Esophagus muscularis mucosa (tissue), 4 donors: ENCODE data around the gene SPC25. TPM values are rescaled to one million over a fixed set of nuclear protein-coding genes. Genes with fewer than 3 reads are reported as not detected.

Source experiments
- DNase-seq: peaks from one replicate; pipeline ENCODE4 v3.0.0-alpha.2; 2017; ENCODE audit errors: extremely low spot score
- H3K27ac ChIP-seq, 4 donors: fragments of 200-600 bp; sonication (generic); replicated peaks in 1 of 4; 1 replicate in 3 of 4; 2 replicates in 1 of 4; pipeline ENCODE4 v1.5.1; 2016 to 2019; ENCODE audit warnings: mild to moderate bottlenecking in 1 of 4
- H3K27me3 ChIP-seq, 4 donors: fragments of 200-600 bp; sonication (generic); one replicate each; pipeline versions ENCODE4 v1.5.1 to v1.6.0; 2016 to 2019
- H3K36me3 ChIP-seq, 4 donors: fragments of 200-600 bp; sonication (generic); one replicate each; pipeline ENCODE4 v1.5.1; 2016 to 2019
- H3K4me1 ChIP-seq, 4 donors: fragments of 200-600 bp; sonication (generic); one replicate each; pipeline ENCODE4 v1.5.1; 2016 to 2019
- H3K4me3 ChIP-seq, 4 donors: fragments of 200-600 bp; sonication (generic); 1 replicate in 2 of 4; 2 replicates in 2 of 4; pipeline ENCODE4 v1.5.1; 2016 to 2019; ENCODE audit warnings: mild to moderate bottlenecking in 4 of 4, moderate library complexity in 1 of 4
- H3K9me3 ChIP-seq, 4 donors: fragments of 200-600 bp; sonication (generic); 1 replicate in 3 of 4; 2 replicates in 1 of 4; pipeline ENCODE4 v1.5.1; 2016 to 2019
- EP300 ChIP-seq: sonication (generic); formaldehyde crosslinking; IDR thresholded peaks from one replicate; pipeline ENCODE4 v1.6.1; 2017; ENCODE audit warnings: antibody characterized with exemption
- POLR2A ChIP-seq: fragments of 450-650 bp; IDR thresholded peaks from one replicate; pipeline ENCODE4 v1.6.1; 2017; ENCODE audit warnings: antibody characterized with exemption, moderate library complexity, mild to moderate bottlenecking, low read depth
- POLR2AphosphoS5 ChIP-seq, 2 donors: sonication (generic); formaldehyde crosslinking; IDR thresholded peaks; one replicate each; pipeline ENCODE4 v1.6.1; 2017; ENCODE audit warnings: antibody characterized with exemption in 2 of 2
- whole genome bisulfite sequencing: methylation state at CpG from one replicate; pipeline ENCODE4 v1.1.5; 2018; 5-methylcytosine and 5-hydroxymethylcytosine counted together
- intact Hi-C: fragments of 100-400 bp; cut with DNase I; formaldehyde crosslinking; loops from one replicate; pipeline ENCODE4 v1.15.1; 2023
- total RNA-seq, 4 donors: library from RNA; depleted of rRNA; stranded (reverse); fragments of >200 nt; gene quantifications; one replicate each; pipeline versions ENCODE4 v1.1.0 to v1.2.1, GENCODE V29; 2016
- TF ChIP-seq, protein P1 (sequence below), 3 experiments: fragments of 200-600 bp in 2 of 3; fragments of 450-650 bp in 1 of 3; sonication (generic) in 2 of 3; IDR thresholded peaks; one replicate each; pipeline ENCODE4 v1.5.1; 2017 to 2019; ENCODE audit warnings: antibody characterized with exemption in 3 of 3, mild to moderate bottlenecking in 2 of 3, moderate library complexity in 1 of 3

The SPC25 gene
- total RNA-seq, 4 donors from 2014 or later, result 0.23 TPM; not detected in 3

DNA sequence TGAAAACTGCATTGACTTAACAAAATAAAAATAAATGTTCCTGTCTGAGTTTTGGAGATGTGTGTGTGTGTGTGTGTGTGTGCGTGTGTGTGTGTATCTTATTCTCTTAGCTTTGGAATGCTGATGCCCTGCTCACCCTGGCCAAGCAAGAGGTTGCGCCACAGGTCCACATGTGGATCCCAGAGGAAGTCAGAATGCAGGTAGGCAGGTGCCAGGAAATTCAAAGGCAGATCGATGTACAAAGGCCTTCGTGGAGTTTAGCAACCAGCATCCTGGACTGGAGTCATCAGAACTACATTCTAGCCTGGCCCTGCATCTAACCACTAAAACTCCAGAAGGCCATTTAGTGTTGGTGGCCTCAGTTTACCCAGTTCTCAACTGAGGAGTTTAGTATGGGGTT, 23.3 kb upstream of the SPC25 start:
- TF ChIP-seq POLR2A (no peak), POLR2AphosphoS5 (IDR thresholded peaks at IDR 0.05) (no peak), EP300 (no peak)
- TF ChIP-seq, protein P1, sequence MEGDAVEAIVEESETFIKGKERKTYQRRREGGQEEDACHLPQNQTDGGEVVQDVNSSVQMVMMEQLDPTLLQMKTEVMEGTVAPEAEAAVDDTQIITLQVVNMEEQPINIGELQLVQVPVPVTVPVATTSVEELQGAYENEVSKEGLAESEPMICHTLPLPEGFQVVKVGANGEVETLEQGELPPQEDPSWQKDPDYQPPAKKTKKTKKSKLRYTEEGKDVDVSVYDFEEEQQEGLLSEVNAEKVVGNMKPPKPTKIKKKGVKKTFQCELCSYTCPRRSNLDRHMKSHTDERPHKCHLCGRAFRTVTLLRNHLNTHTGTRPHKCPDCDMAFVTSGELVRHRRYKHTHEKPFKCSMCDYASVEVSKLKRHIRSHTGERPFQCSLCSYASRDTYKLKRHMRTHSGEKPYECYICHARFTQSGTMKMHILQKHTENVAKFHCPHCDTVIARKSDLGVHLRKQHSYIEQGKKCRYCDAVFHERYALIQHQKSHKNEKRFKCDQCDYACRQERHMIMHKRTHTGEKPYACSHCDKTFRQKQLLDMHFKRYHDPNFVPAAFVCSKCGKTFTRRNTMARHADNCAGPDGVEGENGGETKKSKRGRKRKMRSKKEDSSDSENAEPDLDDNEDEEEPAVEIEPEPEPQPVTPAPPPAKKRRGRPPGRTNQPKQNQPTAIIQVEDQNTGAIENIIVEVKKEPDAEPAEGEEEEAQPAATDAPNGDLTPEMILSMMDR (IDR thresholded peaks at IDR 0.05), result no peak
- DNase-seq, result no peak
- no peak overlapping the region for H3K27ac ChIP-seq
- no peak overlapping the region for H3K4me3 ChIP-seq
- peaks cover 0 to 16% (median 6%) of the 10 kb centered on the region in 4 donors for H3K4me1 ChIP-seq
- peaks cover 0 to 5% (median 0%) of the 10 kb centered on the region in 4 donors for H3K27me3 ChIP-seq
- intact Hi-C loops, result no loop called here
- H3K9me3 ChIP-seq, result no peaks in the 10 kb centered on the region
- no peaks in the 10 kb centered on the region for H3K36me3 ChIP-seq
- WGBS, result 93% methylated on average over 4 of the region's 4 CpGs

GRCh38 chr2:168912901-168913369, 22.7 kb upstream of the SPC25 start:
- WGBS, result 39% methylated on average over 21 of the region's 21 CpGs
- no peak for DNase-seq
- no peaks in the 10 kb centered on the region for H3K9me3 ChIP-seq
- no peak overlapping the region for H3K27ac ChIP-seq
- H3K27me3 ChIP-seq, result peaks cover 0 to 5% (median 0%) of the 10 kb centered on the region in 4 donors
- intact Hi-C loops, result no loop called here
- peaks cover 0 to 16% (median 6%) of the 10 kb centered on the region in 4 donors for H3K4me1 ChIP-seq
- H3K36me3 ChIP-seq, result no peaks in the 10 kb centered on the region
- peak overlapping the region; percentile 24 to 41 (median 28) for H3K4me3 ChIP-seq
- TF ChIP-seq POLR2AphosphoS5 (IDR thresholded peaks at IDR 0.05), result no peak
- no peak for TF ChIP-seq EP300
- TF ChIP-seq POLR2A, result no peak
- TF ChIP-seq, protein P1 (IDR thresholded peaks at IDR 0.05), result no peak

DNA sequence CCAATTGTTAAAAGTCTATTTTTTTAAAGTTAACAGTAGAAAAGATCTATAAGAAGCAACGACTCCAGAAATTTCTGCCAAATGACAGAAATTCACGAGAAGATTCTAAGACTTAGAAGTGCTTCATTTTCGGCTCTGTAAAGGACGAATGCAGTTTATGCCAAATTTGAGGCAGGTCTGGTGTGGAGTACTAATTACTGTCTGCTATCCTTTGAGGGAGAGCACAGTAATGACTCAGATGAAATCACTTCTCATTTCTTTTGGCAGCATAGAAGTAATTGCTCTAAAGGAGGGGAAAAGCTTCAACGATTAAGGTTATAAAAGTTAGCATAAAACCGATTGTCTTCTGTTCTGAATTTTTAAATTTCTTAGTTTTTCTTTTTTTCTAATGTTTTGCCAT, 22.2 kb upstream of the SPC25 start:
- Histone ChIP-seq H3K9me3 (no peaks in the 10 kb centered on the region), H3K27ac (no peak overlapping the region), H3K27me3 (peaks cover 0 to 5% (median 0%) of the 10 kb centered on the region in 4 donors), H3K36me3 (no peaks in the 10 kb centered on the region), H3K4me1 (peaks cover 0 to 16% (median 6%) of the 10 kb centered on the region in 4 donors), H3K4me3 (peak overlapping the region; percentile 24 to 41 (median 28))
- intact Hi-C loops, result no loop called here
- no peak for DNase-seq
- 54% methylated on average over 6 of the region's 6 CpGs for WGBS
- TF ChIP-seq, protein P1 (IDR thresholded peaks at IDR 0.05), result no peak

GRCh38 chr2:168910330-168910729, 20.1 kb upstream of the SPC25 start:
- intact Hi-C loops, result no loop called here
- peaks cover 0 to 5% (median 0%) of the 10 kb centered on the region in 4 donors for H3K27me3 ChIP-seq
- no peak overlapping the region for H3K27ac ChIP-seq
- H3K4me1 ChIP-seq, result peaks cover 0 to 16% (median 6%) of the 10 kb centered on the region in 4 donors
- TF ChIP-seq POLR2AphosphoS5 (IDR thresholded peaks at IDR 0.05) (no peak), POLR2A (no peak), EP300 (no peak)
- TF ChIP-seq, protein P1 (IDR thresholded peaks at IDR 0.05), result no peak
- H3K9me3 ChIP-seq, result no peaks in the 10 kb centered on the region
- DNase-seq, result no peak
- WGBS, result 76% methylated on average over 5 of the region's 5 CpGs
- H3K4me3 ChIP-seq, result no peak overlapping the region
- no peaks in the 10 kb centered on the region for H3K36me3 ChIP-seq
